NOMO-1 (cell line): ENCODE data around the gene KCMF1.

Experiments used
- DNase-seq, 2 experiments: peaks; one replicate each; lab custom pipeline; 2025; ENCODE audit not compliant: unreplicated experiment in 2 of 2; lab: John Stamatoyannopoulos, UW

The KCMF1 gene

GRCh38 chr2:84972932-84973331 is 2.0 kb downstream of the KCMF1 start:
- DNase-seq, result peak in 1 of 2 experiments; percentile 20

- DNase-seq, result no peak
These were observed 9.5 kb downstream of the KCMF1 start for GRCh38 chr2:84980263-84980983.

GRCh38 chr2:84986018-84986417 is 15.1 kb downstream of the KCMF1 start:
- no peak for DNase-seq

- DNase-seq, result no peak
These were observed 18.5 kb downstream of the KCMF1 start for GRCh38 chr2:84989422-84989821.

- DNase-seq, result no peak
These were observed 19.0 kb downstream of the KCMF1 start for GRCh38 chr2:84989927-84990326.

- DNase-seq, result no peak
These were observed 20.6 kb downstream of the KCMF1 start for GRCh38 chr2:84991404-84992160.

- no peak for DNase-seq
These were observed 24.9 kb downstream of the KCMF1 start for GRCh38 chr2:84995826-84996225.

GRCh38 chr2:84996909-84997308 is 25.9 kb downstream of the KCMF1 start:
- DNase-seq, result no peak

GRCh38 chr2:84999553-84999955 is 28.6 kb downstream of the KCMF1 start:
- no peak for DNase-seq

- DNase-seq, result no peak
These were observed 30.6 kb downstream of the KCMF1 start for GRCh38 chr2:85001595-85001994.

- DNase-seq, result no peak
These were observed 31.6 kb downstream of the KCMF1 start for GRCh38 chr2:85002534-85002933.

GRCh38 chr2:85008252-85008651 is 37.3 kb downstream of the KCMF1 start:
- no peak for DNase-seq

- peak; percentile 40 to 60 for DNase-seq
These were observed 38.2 kb downstream of the KCMF1 start for GRCh38 chr2:85009019-85009618.

- DNase-seq, result no peak
These were observed 39.4 kb downstream of the KCMF1 start for GRCh38 chr2:85010404-85010803.

GRCh38 chr2:85011098-85011497 is 40.1 kb downstream of the KCMF1 start:
- DNase-seq, result no peak

GRCh38 chr2:85011747-85012146 is 40.8 kb downstream of the KCMF1 start:
- no peak for DNase-seq

GRCh38 chr2:85012431-85012830 is 41.5 kb downstream of the KCMF1 start:
- DNase-seq, result no peak

GRCh38 chr2:85012855-85013254 is 41.9 kb downstream of the KCMF1 start:
- DNase-seq, result peak in 1 of 2 experiments; percentile 4

- DNase-seq, result peak in 1 of 2 experiments; percentile 46
These were observed 44.8 kb downstream of the KCMF1 start for GRCh38 chr2:85015653-85016360.

GRCh38 chr2:85016446-85016845 is 45.5 kb downstream of the KCMF1 start:
- DNase-seq, result peak in 1 of 2 experiments; percentile 17

- peak in 1 of 2 experiments; percentile 43 for DNase-seq
These were observed 46.6 kb downstream of the KCMF1 start for GRCh38 chr2:85017411-85018048.
